Measurements from ENCODE around the gene PTPRF.

Gene PTPRF

DNA sequence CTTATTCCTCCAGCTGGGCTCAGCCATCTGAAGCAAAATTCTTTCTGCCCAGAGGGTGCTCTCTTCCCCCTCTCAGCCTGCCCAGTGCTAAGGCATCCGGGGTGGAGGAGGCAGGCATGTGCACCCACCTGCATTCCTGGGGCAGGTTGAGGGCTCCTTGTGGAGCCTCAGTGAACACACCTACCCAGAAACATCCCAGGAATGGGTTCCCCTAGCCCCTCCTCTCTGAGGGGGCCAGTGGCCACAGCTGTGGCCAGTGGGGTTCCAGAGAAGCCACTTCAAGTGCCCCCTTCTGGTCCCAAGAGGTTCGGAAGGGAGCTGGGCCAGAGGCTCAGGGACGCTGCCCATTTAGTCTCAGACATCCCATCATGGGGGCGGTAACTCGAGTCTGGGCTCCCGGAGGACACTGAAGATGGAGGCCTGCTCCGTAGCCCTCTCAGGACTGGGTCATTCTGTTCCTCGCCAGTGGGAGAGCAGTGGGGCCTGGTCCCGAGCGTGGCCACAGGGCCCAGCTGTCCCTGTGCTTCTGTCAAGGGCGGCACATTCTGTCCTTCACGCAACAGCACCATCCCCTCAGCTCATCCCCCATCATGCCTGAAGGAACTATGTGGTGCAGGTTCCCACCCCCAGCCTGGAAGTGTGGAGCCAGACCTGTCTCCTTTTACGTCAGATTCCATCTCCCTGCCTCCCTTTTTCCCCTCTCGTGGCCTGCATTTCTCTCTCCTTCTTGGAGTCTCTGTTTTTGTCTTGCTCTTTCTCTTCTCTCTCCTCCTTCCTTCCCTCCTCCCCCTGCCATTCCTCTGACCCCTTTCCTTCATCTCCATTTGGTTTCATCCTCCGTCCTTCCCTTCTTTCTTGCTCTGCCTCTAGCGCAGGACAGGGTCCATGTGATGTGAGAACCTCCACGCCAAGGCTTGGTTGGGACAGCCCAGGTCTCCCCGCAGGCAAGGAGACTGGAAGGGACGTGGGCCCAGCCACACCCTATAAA, 69.6 kb downstream of the PTPRF start:
- H3K4me3 ChIP-seq (ENCODE audit: low read depth, low read length): no peak overlapping the region
- TF ChIP-seq CTCF (IDR thresholded peaks at IDR 0.05; ENCODE audit: control insufficient read depth, extremely low read depth, insufficient read depth): no peak
- no peak for DNase-seq (ENCODE audit: low read depth)

DNA sequence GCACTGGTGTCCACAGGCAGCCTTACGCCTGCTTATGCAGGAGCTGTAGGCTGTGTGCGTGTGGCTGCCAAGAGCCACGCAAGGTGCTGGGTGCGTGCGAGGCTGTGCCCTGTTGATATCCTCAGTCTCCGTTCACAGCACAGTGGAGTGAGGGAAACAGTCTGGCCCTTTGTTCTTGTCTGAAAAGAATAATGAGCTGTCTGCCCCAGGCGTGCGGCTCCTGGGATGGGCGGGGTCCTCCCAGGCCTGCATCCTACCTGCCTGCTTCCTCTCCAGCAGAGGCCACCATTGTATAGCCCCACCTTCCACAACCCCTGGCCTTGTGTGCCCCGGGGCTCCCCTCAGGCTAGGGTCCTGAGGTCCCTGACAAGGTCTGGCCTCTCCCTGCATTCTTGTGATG, 72.3 kb downstream of the PTPRF start:
- no peak for TF ChIP-seq CTCF (IDR thresholded peaks at IDR 0.05; ENCODE audit: control insufficient read depth, extremely low read depth, insufficient read depth)
- H3K4me3 ChIP-seq (ENCODE audit: low read depth, low read length): no peak overlapping the region
- no peak for DNase-seq (ENCODE audit: low read depth)

- no peak overlapping the region for H3K4me3 ChIP-seq (ENCODE audit: low read depth, low read length)
- DNase-seq (ENCODE audit: low read depth): no peak
- TF ChIP-seq CTCF (IDR thresholded peaks at IDR 0.05; ENCODE audit: control insufficient read depth, extremely low read depth, insufficient read depth): no peak
Observed at GRCh38 chr1:43604192-43604591, 73.5 kb downstream of the PTPRF start.

DNA sequence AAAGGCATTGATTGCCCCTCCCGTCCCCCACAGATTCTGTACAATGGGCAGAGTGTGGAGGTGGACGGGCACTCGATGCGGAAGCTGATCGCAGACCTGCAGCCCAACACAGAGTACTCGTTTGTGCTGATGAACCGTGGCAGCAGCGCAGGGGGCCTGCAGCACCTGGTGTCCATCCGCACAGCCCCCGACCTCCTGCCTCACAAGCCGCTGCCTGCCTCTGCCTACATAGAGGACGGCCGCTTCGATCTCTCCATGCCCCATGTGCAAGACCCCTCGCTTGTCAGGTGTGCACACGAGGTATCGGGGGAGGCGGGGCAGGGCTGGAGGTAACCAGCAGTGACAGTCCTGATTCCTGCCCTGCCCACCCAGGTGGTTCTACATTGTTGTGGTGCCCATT, 74.5 kb downstream of the PTPRF start:
- no peak for DNase-seq (ENCODE audit: low read depth)
- TF ChIP-seq CTCF (IDR thresholded peaks at IDR 0.05; ENCODE audit: control insufficient read depth, extremely low read depth, insufficient read depth): no peak

DNA sequence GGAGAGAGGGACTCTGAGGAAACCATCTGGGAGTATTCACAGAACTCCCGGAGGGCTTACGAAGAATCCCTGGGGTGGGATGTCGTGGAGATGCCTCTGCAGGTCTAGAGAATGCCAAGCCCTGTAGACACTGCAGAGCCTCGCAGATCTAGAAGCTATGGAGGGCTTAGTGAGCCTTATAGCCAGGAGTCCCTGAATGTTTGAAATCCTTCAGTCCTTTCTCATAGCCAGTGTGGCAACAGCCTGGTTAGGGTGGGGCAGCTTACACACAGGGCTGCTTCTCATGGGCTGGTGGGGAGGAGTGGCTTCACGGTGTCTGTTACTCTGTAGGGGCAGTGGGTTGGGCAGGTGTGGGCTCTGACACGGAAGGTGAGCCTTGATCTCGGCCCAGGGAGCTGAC, 75.1 kb downstream of the PTPRF start:
- TF ChIP-seq CTCF (IDR thresholded peaks at IDR 0.05; ENCODE audit: control insufficient read depth, extremely low read depth, insufficient read depth): no peak
- no peak overlapping the region for H3K4me3 ChIP-seq (ENCODE audit: low read depth, low read length)
- no peak for DNase-seq (ENCODE audit: low read depth)

More for the DNA sequence above, 74.5 kb downstream of the PTPRF start:
- no peak overlapping the region for H3K4me3 ChIP-seq (ENCODE audit: low read depth, low read length)

DNA sequence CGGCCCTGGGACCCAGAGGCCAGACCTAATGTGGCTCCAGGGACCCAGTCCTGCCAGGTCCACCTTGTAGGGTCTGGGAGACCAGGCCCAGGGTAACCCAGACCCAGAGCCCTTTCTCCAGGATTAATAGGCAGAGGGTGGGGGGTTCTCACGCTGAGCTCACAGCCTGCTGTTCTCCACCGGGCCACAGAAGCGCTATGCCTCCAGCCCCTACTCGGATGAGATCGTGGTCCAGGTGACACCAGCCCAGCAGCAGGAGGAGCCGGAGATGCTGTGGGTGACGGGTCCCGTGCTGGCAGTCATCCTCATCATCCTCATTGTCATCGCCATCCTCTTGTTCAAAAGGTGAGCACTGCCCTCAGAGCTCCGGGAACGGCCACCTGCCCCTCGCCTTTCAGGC, 75.9 kb downstream of the PTPRF start:
- DNase-seq (ENCODE audit: low read depth): no peak
- H3K4me3 ChIP-seq (ENCODE audit: low read depth, low read length): no peak overlapping the region
- TF ChIP-seq CTCF (IDR thresholded peaks at IDR 0.05; ENCODE audit: control insufficient read depth, extremely low read depth, insufficient read depth): no peak
